Activated effector memory CD4-positive, alpha-beta T cell treated with anti-CD3 and anti-CD28 coated beads, Interleukin-2, amount 50 U/mL, for 16 hours (primary cell): ENCODE results near the gene MYRF.

ENCODE experiments used
- DNase-seq: peaks from one replicate; pipeline ENCODE4 v3.0.0-alpha.2; 2020

MYRF gene

DNA sequence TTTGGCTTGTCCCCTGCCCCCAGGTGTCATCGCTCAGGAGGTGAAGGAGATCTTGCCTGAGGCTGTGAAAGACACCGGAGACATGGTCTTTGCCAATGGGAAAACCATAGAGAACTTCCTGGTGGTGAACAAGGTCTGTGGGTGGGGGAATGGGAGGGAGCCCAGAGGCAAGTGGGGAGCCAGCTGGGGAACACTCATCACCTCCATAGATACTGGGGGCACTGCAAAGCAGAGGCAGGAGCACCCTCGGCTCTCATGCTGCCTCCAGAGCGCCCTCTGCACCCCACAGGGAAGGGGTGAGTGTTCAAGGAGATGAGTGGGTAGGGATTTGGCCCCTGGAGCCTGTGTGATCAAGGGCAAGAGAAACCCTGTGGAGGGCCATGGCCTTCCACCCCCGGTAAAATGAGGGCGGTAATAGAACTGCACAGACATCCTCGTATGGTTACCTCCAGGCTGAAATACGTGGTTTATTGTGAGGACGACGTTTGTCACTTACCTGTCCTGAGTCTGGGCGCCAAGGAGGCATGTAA, 26.0 kb downstream of the MYRF start:
- DNase-seq, result no peak

DNA sequence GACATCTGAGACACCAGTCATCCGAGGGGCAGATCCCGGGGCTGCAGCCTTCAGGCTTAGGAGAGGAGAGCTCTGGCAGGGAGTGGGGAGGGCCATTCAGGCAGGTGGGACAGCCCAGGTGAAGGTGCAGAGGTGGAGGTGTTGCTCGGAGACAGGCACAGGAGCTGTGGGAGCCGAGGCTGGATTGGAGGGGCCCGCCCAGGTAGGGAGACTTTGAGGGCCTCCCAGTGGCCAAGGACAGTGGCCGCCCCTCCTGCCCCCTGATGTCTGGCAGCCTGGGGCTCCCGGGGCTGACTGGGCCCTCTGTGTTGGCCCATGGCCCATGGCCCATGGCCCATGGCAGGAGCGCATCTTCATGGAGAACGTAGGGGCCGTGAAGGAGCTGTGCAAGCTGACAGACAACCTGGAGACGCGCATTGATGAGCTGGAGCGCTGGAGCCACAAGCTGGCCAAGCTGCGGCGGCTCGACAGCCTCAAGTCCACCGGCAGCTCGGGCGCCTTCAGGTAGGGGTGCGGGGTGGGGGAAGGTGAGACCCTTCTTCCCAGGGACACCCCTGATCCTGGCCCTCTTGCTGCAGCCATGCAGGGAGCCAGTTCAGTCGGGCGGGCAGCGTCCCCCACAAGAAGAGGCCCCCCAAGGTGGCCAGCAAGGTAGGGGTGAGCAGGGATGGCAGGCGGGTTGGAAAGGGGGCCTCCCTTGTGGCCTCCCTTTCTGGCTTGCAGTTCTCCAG, 26.6 kb downstream of the MYRF start:
- DNase-seq, result no peak

DNA sequence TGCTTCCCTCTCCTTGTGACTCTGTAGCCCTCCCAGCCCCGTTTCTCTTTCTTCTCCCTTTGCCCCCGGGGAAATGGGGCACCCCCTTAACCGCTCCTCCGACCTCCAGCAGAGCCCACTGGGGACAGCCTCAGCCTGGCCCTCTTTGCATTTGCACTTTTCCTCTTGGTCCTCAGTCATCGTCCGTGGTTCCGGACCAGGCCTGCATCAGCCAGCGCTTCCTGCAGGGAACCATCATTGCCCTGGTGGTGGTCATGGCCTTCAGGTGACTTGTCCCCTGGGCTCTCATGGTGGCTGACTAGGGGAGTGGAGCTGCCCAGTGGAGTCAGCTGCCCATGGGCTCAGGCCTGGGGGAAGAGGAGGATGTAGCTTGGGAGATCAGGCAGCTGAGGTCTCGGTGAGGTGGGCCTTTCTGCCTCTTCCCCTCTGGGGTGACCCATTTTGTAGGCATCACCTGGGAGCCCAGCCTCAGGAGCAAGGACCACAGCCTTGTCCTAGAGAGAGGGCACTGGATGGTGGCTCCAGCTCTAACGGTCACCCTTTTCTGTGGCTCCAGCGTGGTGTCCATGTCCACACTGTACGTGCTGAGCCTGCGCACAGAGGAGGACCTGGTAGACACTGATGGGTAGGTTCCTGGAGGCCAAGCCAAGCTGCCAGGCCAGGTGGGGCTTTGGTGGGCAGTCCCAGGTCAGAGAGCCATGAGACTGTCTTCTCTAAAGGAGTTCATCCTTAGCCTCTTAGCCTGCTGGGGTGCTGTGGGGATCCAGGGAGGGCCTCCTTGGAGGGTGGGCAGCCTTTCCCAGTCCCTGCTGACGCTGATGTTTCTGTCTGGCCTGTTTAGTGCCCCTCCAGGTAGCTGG, 27.5 kb downstream of the MYRF start:
- no peak for DNase-seq

DNA sequence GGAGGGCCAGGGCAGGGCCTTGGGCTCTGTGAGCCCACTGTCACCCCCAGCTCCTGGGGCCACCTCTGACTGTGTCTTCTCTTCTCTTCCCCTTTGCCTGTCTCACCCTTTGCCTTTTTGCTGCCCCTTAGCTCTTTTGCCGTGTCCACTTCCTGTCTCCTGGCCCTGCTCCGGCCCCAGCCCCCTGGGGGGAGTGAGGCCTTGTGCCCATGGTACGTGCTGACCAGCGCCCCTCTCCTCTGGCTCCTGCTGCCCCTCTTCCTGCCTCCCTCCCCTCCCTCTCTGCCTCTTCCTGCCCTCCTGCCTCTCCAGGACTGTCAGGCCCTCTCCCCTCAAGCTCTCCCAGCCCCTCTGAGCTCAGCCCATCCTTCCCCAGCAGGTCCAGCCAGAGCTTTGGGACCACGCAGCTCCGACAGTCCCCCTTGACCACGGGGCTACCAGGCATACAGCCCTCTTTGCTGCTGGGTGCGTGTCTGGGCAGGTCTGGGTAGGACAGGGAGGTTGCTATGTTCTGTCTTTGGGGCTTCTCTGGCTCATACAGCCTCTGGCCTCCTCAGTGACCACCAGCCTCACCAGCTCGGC, 28.2 kb downstream of the MYRF start:
- DNase-seq, result no peak

DNA sequence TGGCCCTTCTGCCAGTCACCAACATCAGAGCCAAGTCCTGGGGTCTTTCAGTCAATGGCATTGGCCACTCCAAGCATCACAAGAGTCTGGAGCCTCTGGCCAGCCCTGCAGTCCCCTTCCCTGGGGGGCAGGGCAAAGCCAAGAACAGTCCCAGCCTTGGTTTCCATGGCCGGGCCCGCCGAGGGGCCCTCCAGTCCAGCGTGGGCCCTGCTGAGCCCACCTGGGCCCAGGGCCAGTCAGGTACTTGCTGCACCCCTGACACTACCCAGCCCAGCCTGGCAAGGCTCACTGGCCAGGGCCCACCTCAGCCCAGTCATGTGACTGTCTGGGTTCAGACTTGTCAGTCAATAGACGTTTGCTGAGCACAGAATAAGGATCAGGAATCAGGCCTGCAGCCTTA, 29.1 kb downstream of the MYRF start:
- DNase-seq, result no peak

DNA sequence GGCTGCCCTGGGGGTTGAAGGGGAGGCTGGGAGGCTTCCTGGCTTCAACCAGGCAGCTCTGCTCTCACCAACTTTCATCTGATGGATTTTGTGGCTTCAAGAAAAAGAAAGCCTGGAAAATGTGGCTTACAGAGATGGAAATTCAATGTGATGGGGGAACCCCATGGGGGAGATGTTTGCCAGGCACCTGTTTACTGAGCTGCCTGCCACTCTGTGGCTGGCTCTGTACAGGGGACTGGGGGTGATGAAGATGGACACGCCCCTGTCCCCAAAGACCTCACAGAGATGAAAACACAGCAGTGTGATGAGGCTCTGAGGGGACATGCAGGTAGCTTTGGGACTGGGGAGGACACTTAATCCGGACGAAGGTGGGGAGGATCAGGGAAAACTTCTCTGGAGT, 29.9 kb downstream of the MYRF start:
- no peak for DNase-seq

DNA sequence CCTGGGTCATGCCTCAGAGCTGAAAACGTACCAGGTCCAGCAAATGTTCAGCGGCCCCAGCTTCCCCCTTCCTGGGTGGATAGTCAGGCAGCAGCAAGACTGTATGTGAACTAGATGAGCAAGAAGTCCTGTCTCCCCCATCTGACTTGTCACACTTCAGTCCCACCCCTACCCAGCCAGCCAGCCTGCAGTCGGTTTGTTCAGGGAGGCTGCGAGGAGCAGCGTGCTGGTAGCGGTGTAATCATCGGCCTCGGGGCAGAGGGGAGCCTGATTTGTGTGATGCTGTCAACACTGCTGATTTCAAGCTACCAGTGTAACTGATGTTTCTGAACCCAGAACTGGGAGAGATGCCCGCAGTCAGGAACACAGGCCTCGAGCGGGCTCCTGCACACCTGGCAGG, 30.4 kb downstream of the MYRF start:
- no peak for DNase-seq

DNA sequence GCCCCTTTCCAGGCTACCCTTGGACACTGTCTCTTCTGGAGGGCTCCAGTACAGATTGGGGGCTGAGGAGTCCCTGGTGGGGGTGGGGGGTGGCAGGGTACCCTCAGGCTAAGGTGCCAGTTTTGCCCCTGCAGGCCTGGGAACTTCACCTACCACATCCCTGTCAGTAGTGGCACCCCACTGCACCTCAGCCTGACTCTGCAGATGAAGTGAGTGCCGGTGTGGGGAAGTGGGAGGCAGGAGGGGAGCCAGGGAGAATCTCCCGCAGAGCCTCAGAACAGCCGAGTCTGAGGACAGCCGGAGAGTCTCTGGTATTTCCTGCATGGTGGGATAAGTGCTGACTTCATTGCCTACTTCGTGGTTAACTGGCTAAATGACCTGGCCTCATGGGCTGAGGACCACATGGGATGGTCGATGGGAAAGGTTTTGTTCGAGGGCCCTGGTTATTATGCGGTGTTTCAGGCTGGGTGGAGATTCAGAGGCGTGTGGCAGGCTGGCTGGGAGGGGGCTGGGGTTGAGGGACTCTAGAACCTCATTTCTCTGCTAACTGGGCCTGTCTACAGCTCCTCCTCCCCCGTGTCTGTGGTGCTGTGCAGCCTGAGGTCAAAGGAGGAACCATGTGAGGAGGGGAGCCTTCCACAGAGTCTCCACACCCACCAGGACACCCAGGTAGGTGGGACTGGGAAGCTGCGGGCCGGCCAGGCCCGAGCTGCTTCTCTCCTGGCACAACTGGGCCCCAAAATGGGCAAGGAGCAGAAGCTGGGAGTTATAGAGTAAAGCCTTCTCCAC, 31.5 kb downstream of the MYRF start:
- DNase-seq, result no peak

DNA sequence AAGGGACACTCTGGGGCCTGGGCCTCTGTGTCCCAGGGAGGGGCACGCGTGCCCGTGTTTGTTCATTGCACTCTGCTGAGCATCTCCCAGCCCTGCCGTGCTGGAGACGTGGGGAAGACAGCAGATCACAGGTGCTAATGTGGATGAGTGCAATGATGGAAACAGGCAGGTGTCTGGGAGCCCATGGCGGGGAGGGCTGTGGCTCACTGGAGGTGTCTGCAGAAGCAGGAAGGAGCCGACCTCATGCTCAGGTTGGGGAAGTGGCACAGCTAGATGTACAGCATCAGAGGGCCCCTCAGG, 32.0 kb downstream of the MYRF start:
- DNase-seq, result no peak

DNA sequence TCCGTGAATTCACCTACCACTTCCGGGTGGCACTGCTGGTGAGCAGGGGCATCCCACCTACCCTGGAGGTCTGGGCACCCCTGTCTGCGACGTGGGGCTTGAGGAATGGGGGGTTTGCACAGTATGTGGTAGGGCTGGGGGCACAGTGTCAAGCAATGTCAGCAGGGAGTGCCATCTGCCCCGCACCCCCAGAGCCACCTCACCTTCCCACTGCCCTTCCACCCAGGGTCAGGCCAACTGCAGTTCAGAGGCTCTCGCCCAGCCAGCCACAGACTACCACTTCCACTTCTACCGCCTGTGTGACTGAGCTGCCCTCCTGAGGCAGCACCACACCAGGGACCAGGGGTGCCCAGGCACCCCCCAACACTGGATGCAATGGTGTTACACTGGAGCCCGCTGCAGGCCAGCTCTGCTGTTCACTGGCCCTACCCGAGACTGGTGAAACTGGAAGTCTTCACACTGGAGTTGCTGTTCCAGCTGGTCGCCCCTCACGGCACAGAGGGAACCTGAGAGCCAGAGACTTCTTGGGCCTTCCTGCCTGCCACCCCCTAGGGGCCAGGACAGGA, 33.5 kb downstream of the MYRF start:
- no peak for DNase-seq

DNA sequence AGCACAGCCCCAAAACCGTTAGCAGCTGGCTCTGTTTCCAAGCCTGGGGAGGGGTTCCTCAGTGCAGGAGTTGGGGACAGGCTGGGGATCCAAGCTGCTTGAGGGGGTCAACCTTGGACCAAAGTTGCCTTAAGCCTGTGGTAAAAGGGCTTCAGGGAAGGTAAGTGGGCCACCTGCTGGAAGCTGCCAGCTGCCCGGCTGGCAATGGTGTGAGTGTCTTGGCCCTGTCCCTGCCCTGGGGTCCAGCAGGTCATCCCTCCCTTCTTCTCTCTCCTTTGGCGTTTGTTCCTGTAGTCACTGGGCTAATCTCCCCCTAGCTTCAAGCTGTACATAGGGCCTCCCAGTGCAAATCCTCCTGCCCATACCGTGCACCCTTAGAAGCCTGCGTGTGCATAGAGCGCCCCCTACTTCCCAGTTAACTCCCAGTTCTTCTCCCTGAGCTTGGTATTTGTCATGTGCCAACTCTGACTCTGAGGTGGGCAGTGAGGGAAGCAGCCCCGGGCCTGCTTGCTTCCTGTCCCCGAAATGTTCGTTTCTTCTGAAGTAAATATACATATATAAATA, 35.6 kb downstream of the MYRF start:
- no peak for DNase-seq

DNA sequence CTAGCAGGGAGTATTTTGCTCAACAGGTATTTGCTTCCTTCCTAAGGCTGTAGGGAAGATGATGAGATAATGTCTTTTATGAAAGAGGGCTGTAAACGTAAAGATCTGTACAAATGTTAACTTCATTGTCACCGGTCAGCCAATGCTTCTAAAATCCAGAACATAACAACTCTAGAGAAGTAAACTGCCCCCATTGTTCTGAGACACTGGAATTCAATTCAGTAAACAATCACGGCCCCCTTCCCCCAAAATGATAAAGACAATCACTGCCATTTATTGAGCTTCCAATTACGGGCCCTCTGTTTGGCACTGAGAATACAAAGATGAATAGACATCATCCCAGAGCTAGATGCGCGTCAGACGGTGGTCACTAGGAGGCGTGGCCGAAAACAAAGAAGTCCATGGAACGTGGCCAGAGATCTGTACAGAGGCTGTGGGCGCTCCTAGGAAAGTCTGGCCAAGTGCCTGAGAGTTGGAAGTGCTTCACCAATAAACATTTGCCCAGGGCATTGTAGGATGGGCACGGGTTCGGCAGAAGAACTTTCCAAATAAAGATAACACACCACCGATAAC, 39.4 kb downstream of the MYRF start:
- DNase-seq, result peak; percentile 75

DNA sequence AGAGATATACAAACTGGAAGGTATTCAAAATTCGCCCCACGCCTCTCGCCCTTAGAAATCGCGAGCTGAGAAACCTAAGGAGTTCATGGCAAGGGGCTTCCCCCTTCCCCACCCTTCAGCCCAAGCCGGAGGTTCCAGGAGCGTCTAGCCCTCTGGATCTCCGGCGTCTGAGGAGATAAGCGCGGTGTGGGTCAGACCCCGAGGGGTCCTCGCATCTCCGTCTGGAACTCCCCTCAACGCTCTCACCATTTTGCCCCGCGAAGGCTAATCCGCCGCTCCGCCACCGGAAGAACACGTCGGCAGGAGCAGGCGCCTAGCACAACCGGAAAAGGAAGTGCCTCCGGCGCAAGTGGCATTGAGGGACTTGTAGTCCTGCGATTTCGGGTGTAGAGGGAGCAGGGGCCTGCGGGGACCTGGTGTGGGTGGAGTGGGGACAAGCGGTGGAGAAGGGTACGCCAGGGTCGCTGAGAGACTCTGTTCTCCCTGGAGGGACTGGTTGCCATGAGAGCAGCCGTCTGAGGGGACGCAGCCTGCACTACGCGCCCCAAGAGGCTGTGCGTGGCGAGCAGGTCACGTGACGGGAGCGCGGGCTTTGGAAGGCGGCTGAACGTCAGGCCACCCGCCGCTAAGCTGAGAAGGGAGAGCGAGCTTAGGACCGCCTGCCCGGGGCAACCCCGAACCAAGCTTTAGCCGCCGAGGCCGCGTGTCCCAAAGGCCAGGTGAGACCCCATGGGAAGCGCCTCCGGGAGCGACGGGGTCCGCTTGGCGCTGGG, 40.1 kb downstream of the MYRF start, which contains the start of the genes FEN1 and TMEM258:
TSS of gene FEN1 (plus strand) at position 602 of the 773 bp plus-strand sequence. CDS start 2,451 bp downstream, outside the sequence.
TSS of gene TMEM258 (minus strand) at position 290 of the 773 bp plus-strand sequence. CDS start at position 249, 41 bp downstream.
- peak; percentile 95 for DNase-seq

DNA sequence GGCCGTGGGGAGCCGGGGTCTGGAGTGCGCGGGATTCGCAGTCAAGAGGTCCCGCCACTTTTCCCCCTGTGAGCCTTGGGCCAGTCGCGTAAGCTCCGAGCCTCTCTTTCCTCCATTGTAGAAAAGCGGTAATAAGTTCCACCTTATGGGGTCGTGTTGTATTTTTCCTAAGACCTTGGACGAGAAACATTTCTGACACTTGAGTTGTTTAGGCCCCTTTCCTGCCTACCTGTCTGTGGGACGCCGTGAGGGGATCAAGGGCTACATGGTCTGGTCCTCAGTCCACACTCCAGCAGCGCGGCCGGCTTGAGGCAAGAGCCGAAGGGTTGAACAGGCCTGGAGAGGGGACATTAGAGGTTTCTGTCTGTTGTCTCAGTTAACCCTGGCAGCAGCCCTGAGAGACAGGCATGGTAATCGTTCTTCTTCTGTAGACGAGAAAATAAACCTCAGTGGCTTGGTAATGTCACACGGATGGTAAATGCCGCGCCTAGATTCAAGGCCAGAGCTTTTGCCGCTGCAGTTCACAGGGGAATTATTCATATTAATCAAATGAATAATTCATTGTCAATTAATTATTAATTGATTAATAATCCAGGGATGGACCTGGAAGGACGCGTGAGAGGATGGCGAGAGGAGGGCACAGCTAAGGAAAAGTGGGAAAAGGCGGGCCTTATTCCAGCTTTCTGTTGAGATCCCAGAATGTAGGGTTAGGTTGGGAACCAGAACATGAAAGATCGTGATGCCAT, 40.8 kb downstream of the MYRF start:
- no peak for DNase-seq

DNA sequence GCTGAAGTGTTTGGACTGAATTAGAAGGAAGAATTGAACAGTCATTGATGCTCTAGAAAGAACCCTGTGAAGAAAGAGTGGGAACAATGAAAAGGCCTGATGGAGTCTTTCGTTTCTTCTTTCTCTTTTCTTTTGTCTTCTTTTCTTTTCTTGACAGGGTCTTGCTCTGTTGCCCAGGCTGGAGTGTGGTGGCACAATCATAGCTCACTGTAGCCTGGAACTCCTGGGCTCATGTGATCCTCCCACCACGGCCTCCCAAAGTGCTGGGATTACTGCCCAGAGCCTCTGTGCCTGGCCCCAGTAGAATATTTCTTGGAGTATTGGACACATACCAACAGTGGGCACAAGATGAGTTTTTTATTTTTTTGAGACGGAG, 41.4 kb downstream of the MYRF start:
- DNase-seq, result no peak

DNA sequence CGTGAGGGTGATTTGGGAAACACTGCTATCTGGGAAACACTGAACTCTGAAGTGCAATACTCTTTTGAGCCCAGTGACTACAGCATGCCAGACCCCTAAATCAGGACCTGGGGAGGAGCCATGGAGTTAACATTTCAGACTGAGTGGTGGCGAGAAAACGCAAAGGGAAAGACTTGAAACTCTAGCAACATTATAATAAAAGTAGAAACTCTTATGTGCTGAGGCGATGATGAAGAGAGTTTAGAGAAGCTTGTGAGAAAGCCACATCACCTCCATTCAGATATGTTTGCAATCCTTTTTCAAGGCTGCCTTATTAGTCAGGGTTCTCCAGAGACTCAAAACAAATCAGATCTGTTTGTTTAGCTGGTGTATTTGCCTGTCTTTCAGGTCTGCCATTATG, 42.1 kb downstream of the MYRF start:
- DNase-seq, result no peak

DNA sequence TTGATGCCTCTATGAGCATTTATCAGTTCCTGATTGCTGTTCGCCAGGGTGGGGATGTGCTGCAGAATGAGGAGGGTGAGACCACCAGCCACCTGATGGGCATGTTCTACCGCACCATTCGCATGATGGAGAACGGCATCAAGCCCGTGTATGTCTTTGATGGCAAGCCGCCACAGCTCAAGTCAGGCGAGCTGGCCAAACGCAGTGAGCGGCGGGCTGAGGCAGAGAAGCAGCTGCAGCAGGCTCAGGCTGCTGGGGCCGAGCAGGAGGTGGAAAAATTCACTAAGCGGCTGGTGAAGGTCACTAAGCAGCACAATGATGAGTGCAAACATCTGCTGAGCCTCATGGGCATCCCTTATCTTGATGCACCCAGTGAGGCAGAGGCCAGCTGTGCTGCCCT, 43.0 kb downstream of the MYRF start:
- DNase-seq, result no peak

DNA sequence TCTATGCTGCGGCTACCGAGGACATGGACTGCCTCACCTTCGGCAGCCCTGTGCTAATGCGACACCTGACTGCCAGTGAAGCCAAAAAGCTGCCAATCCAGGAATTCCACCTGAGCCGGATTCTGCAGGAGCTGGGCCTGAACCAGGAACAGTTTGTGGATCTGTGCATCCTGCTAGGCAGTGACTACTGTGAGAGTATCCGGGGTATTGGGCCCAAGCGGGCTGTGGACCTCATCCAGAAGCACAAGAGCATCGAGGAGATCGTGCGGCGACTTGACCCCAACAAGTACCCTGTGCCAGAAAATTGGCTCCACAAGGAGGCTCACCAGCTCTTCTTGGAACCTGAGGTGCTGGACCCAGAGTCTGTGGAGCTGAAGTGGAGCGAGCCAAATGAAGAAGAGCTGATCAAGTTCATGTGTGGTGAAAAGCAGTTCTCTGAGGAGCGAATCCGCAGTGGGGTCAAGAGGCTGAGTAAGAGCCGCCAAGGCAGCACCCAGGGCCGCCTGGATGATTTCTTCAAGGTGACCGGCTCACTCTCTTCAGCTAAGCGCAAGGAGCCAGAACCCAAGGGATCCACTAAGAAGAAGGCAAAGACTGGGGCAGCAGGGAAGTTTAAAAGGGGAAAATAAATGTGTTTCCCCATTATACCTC, 43.6 kb downstream of the MYRF start:
- DNase-seq, result no peak

DNA sequence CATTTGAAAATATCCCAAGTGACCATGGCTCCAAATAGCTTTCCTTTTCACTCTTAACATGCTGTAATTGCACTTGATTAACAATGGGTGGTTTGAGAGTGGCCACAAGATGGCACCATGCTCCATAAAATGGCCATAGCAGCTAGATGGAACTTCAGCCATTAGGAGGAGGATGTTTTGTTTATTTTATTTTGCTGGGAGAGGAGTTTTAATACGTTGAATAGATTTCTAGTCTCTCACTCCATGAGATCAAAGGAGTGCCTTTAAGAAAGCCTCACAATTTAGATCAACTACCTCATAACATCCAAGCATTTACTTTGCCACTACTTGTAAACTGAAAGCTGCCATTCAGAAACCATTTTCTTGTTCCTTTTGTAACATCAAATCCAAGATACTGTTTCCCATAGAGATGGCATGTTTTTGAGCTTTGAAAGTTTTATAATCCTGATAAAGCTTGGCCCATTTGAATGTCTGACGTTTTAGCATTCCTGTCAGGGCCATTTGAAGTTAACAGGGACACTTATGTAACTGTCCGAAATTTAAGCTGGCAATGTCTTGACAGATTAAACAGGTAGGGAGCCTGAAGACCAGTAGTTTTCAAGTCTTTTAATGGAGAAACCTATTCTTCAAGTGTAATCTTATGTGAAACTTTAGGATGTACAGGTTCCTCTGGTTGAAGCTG, 45.0 kb downstream of the MYRF start:
- peak; percentile 89 for DNase-seq
